Parathyroid adenoma (tissue), 2 donors: ENCODE measurements around the gene ZNF609.

Source experiments
- H2AFZ ChIP-seq: fragments of 300-600 bp; sonication (generic); one replicate; pipeline ENCODE4 v1.7.0; 2017; ENCODE audit warnings: antibody characterized with exemption, mild to moderate bottlenecking
- H3K27ac ChIP-seq: fragments of 300-600 bp; sonication (generic); one replicate; pipeline ENCODE4 v1.7.0; 2017
- H3K27me3 ChIP-seq: fragments of 300-600 bp; sonication (generic); one replicate; pipeline ENCODE4 v1.7.0; 2017; ENCODE audit warnings: low read length; ENCODE audit not compliant: control insufficient read depth, insufficient read depth
- H3K36me3 ChIP-seq: fragments of 300-600 bp; sonication (generic); one replicate; pipeline ENCODE4 v1.7.0; 2017; ENCODE audit warnings: low read length; ENCODE audit not compliant: control insufficient read depth, insufficient read depth
- H3K4me1 ChIP-seq: fragments of 300-600 bp; sonication (generic); one replicate; pipeline ENCODE4 v1.7.0; 2017; ENCODE audit warnings: control low read depth
- H3K4me2 ChIP-seq: fragments of 300-600 bp; sonication (generic); one replicate; pipeline ENCODE4 v1.7.0; 2017; ENCODE audit warnings: low read length
- H3K4me3 ChIP-seq: fragments of 300-600 bp; sonication (generic); one replicate; pipeline ENCODE4 v1.7.0; 2017; ENCODE audit warnings: low read depth, low read length
- H3K79me2 ChIP-seq: fragments of 300-600 bp; sonication (generic); one replicate; pipeline ENCODE4 v1.7.0; 2017; ENCODE audit warnings: control low read depth
- H3K9ac ChIP-seq: fragments of 300-600 bp; sonication (generic); one replicate; pipeline ENCODE4 v1.7.0; 2017; ENCODE audit warnings: mild to moderate bottlenecking
- H3K9me3 ChIP-seq: fragments of 300-600 bp; sonication (generic); one replicate; pipeline ENCODE4 v1.7.0; 2017; ENCODE audit warnings: low read length; ENCODE audit not compliant: control insufficient read depth
- TF ChIP-seq, protein P1 (sequence below): fragments of 300-600 bp; sonication (generic); IDR thresholded peaks from one replicate; pipeline ENCODE4 v1.7.0; 2017; ENCODE audit warnings: antibody characterized with exemption, mild to moderate bottlenecking
- donor health status: primary hyperparathyroidism.

Gene ZNF609

GRCh38 chr15:64693134-64693533, 232.8 kb downstream of the ZNF609 start:
- Histone ChIP-seq H3K9me3 (no peaks in the 10 kb centered on the region), H3K27ac (no peak overlapping the region), H2AFZ (no peak overlapping the region), H3K4me3 (no peak overlapping the region), H3K27me3 (no peaks in the 10 kb centered on the region), H3K36me3 (no peaks in the 10 kb centered on the region), H3K79me2 (peaks cover 11% of the 10 kb centered on the region), H3K4me1 (peaks cover 39% of the 10 kb centered on the region), H3K4me2 (no peak overlapping the region), H3K9ac (no peak overlapping the region)
- TF ChIP-seq, protein P1, sequence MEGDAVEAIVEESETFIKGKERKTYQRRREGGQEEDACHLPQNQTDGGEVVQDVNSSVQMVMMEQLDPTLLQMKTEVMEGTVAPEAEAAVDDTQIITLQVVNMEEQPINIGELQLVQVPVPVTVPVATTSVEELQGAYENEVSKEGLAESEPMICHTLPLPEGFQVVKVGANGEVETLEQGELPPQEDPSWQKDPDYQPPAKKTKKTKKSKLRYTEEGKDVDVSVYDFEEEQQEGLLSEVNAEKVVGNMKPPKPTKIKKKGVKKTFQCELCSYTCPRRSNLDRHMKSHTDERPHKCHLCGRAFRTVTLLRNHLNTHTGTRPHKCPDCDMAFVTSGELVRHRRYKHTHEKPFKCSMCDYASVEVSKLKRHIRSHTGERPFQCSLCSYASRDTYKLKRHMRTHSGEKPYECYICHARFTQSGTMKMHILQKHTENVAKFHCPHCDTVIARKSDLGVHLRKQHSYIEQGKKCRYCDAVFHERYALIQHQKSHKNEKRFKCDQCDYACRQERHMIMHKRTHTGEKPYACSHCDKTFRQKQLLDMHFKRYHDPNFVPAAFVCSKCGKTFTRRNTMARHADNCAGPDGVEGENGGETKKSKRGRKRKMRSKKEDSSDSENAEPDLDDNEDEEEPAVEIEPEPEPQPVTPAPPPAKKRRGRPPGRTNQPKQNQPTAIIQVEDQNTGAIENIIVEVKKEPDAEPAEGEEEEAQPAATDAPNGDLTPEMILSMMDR = no peak

DNA sequence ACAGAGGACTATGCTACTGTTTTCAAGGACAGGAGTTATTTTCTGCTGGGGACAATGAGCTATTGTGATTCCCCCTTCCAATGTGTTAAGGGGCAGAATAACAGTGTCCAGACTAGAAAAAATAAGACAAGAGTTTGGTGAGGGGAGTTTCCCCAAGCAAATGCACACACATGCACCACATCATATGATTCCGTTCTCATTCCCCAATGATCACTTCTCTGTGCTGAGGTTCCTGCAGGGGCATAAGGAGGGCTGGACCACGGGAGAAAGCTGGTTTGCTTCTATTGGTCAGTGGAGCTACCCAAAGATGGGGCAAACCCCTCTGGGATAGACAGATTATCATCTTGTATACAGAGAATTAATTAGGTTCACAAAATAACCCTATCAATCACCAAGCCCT, 234.4 kb downstream of the ZNF609 start:
- TF ChIP-seq, protein P1 = no peak
- no peaks in the 10 kb centered on the region for H3K27me3 ChIP-seq
- peaks cover 16% of the 10 kb centered on the region for H3K79me2 ChIP-seq
- peak overlapping the region; percentile 17 for H3K4me2 ChIP-seq
- H2AFZ ChIP-seq = no peak overlapping the region
- no peak overlapping the region for H3K9ac ChIP-seq
- H3K4me1 ChIP-seq = peaks cover 42% of the 10 kb centered on the region
- no peaks in the 10 kb centered on the region for H3K9me3 ChIP-seq
- peak overlapping the region; percentile 83 for H3K27ac ChIP-seq
- H3K4me3 ChIP-seq = no peak overlapping the region
- no peaks in the 10 kb centered on the region for H3K36me3 ChIP-seq

DNA sequence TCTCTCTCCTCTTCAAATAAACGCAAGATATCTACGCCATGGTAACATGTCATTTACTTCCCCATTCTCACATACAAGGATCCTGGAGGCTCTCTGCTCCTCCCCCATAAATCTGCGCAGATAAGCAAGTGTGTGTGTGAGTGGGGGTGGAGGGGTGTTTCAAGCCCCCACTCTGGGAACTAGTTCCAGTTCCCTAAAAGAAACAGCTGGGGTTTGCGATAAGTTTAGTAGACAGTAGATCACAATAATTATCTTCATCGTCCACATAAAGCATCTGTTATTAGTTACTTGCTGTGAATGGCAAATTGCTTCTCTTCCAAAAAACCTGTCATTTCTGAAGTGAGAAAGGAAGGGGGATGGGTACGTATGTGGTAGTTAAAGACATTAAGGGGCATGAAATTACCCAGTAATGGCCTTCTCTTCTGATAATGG, 235.2 kb downstream of the ZNF609 start:
- Histone ChIP-seq H3K9ac (no peak overlapping the region), H3K4me2 (peak overlapping the region; percentile 54), H3K36me3 (no peaks in the 10 kb centered on the region), H3K9me3 (no peaks in the 10 kb centered on the region), H2AFZ (no peak overlapping the region), H3K27ac (peak overlapping the region; percentile 83), H3K4me3 (peak overlapping the region; percentile 19), H3K4me1 (peaks cover 39% of the 10 kb centered on the region), H3K27me3 (no peaks in the 10 kb centered on the region), H3K79me2 (peaks cover 20% of the 10 kb centered on the region)
- TF ChIP-seq, protein P1 = no peak

DNA sequence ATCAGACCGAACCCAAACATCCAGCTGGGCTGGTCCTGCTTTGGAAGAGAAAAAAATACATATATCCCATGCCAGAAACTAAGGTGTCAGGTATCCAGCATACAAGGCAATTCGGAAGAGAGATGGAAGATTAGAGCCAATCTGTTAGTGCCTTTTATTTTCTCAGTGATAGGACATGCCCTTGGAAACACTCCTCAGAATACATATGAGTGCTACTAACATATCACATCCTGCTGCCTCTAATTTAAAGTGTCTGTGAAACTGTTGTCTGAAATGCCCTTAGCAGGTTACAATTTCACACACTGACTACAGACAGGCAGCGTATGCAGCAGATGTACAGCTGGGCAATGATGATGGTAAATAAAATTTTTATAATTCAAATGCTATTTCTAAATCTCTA, 236.1 kb downstream of the ZNF609 start:
- Histone ChIP-seq H3K27me3 (no peaks in the 10 kb centered on the region), H3K4me3 (peak overlapping the region; percentile 3), H3K9me3 (no peaks in the 10 kb centered on the region), H3K36me3 (no peaks in the 10 kb centered on the region), H3K9ac (no peak overlapping the region), H3K27ac (peak overlapping the region; percentile 83), H3K4me1 (peaks cover 37% of the 10 kb centered on the region), H3K79me2 (peaks cover 19% of the 10 kb centered on the region), H2AFZ (no peak overlapping the region), H3K4me2 (peak overlapping the region; percentile 15)
- TF ChIP-seq, protein P1 = no peak

- peak overlapping the region; percentile 41 for H3K4me2 ChIP-seq
Observed at GRCh38 chr15:64697911-64698369, 237.6 kb downstream of the ZNF609 start.

More at GRCh38 chr15:64697911-64698369, 237.6 kb downstream of the ZNF609 start:
- Histone ChIP-seq H3K27ac (peak overlapping the region; percentile 77), H3K36me3 (no peaks in the 10 kb centered on the region), H3K9ac (no peak overlapping the region), H3K27me3 (no peaks in the 10 kb centered on the region), H3K79me2 (peaks cover 28% of the 10 kb centered on the region), H2AFZ (no peak overlapping the region), H3K4me3 (no peak overlapping the region), H3K9me3 (no peaks in the 10 kb centered on the region), H3K4me1 (peaks cover 38% of the 10 kb centered on the region)
- TF ChIP-seq, protein P1 = no peak
